OCI-LY7 (cell line): ENCODE results near the gene APOL1.
"Not testable (repeated sequence)": the region's sequence is repeated elsewhere in the genome, so short reads cannot be mapped to it uniquely, and the experiment has no call there.

ENCODE experiments used
- EZH2phosphoT487 ChIP-seq: fragments of 200-600 bp; sonication (generic); IDR thresholded peaks from 2 replicates; pipeline ENCODE4 v1.6.1; 2018; ENCODE audit warnings: low read depth, borderline replicate concordance, mild to moderate bottlenecking, mixed run types, antibody characterized with exemption, low read length, moderate library complexity, mixed read lengths
- TF ChIP-seq, protein P1 (sequence below): fragments of 200-600 bp; sonication (generic); conservative IDR thresholded peaks from 2 replicates; pipeline ENCODE4 v1.5.1; 2014; ENCODE audit warnings: mild to moderate bottlenecking, antibody characterized with exemption, low read length, moderate library complexity, mixed read lengths

DNA sequence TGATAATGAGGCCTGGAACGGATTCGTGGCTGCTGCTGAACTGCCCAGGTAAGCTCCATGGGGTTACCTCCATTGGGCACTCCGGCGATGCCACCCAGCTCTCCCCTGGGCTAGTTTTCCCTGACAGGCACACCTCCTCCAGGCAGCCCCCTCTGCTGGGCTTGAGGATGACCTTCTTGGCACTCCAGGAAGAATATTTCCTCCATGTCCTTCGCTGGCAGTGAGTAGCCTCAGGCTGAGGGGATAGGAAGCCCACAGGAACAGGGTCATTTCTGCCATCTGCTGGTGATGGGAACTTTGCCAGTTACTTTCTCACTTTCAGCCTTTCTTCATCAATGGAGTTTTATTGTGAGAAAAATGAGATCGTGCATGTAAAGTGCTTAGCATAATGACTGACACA is 8.7 kb downstream of the APOL1 start:
- TF ChIP-seq, protein P1, sequence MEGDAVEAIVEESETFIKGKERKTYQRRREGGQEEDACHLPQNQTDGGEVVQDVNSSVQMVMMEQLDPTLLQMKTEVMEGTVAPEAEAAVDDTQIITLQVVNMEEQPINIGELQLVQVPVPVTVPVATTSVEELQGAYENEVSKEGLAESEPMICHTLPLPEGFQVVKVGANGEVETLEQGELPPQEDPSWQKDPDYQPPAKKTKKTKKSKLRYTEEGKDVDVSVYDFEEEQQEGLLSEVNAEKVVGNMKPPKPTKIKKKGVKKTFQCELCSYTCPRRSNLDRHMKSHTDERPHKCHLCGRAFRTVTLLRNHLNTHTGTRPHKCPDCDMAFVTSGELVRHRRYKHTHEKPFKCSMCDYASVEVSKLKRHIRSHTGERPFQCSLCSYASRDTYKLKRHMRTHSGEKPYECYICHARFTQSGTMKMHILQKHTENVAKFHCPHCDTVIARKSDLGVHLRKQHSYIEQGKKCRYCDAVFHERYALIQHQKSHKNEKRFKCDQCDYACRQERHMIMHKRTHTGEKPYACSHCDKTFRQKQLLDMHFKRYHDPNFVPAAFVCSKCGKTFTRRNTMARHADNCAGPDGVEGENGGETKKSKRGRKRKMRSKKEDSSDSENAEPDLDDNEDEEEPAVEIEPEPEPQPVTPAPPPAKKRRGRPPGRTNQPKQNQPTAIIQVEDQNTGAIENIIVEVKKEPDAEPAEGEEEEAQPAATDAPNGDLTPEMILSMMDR, result peak; percentile 57
- not testable (repeated sequence) for TF ChIP-seq EZH2phosphoT487
